HepG2 (cell line): ENCODE data around the gene NOL11.

Experiments
- ATF3 ChIP-seq: sonication (generic); formaldehyde crosslinking; IDR thresholded peaks from 2 replicates; pipeline ENCODE4 v1.4.0; 2020; ENCODE audit warnings: missing genetic modification reagents
- CTCF ChIP-seq: sonication (generic); formaldehyde crosslinking; IDR thresholded peaks from 2 replicates; pipeline ENCODE4 v1.5.0; 2020; ENCODE audit warnings: mild to moderate bottlenecking, missing genetic modification reagents, moderate library complexity
- FOXK1 ChIP-seq: sonication (generic); formaldehyde crosslinking; IDR thresholded peaks from 2 replicates; pipeline ENCODE4 v1.4.0; 2020; ENCODE audit warnings: low read depth, missing genetic modification reagents, borderline replicate concordance
- FOXP1 ChIP-seq, 2 experiments: fragments of 450-650 bp in 1 of 2; IDR thresholded peaks; 2 replicates each; pipeline ENCODE4 v1.6.1; 2017 to 2018; ENCODE audit warnings: antibody characterized with exemption in 1 of 2
- GATAD2A ChIP-seq: IDR thresholded peaks from 2 replicates; pipeline ENCODE4 v1.6.1; 2016
- HNRNPL ChIP-seq: fragments of 200-400 bp; formaldehyde crosslinking; IDR thresholded peaks from 2 replicates; pipeline ENCODE4 v1.6.1; 2017; ENCODE audit warnings: mild to moderate bottlenecking, low read depth, low read length
- MBD4 ChIP-seq: IDR thresholded peaks from 2 replicates; pipeline ENCODE4 v1.6.1; 2012; ENCODE audit warnings: low read length, inconsistent platforms, borderline replicate concordance
- PHF20 ChIP-seq: sonication (generic); formaldehyde crosslinking; IDR thresholded peaks from 2 replicates; pipeline ENCODE4 v1.5.0; 2020; ENCODE audit warnings: mild to moderate bottlenecking, missing genetic modification reagents
- RAD51 ChIP-seq: fragments of 450-650 bp; IDR thresholded peaks from 2 replicates; pipeline ENCODE4 v1.6.1; 2016; ENCODE audit warnings: borderline replicate concordance
- ZNF335 ChIP-seq: sonication (generic); formaldehyde crosslinking; IDR thresholded peaks from 2 replicates; pipeline ENCODE4 v1.4.0; 2020; ENCODE audit warnings: missing genetic modification reagents
- ZNF513 ChIP-seq: sonication (generic); formaldehyde crosslinking; conservative IDR thresholded peaks from 2 replicates; pipeline ENCODE4 v1.5.0; 2020; ENCODE audit warnings: missing genetic modification reagents
- TF ChIP-seq, protein P1 (sequence below): sonication (generic); formaldehyde crosslinking; IDR thresholded peaks from 2 replicates; pipeline ENCODE4 v1.5.1; 2020; ENCODE audit warnings: missing genetic modification reagents, mild to moderate bottlenecking, borderline replicate concordance
- TF ChIP-seq, protein P2 (sequence below): IDR thresholded peaks from 2 replicates; pipeline ENCODE4 v1.6.1; 2016; ENCODE audit warnings: low read depth

- TF ChIP-seq, protein P1, sequence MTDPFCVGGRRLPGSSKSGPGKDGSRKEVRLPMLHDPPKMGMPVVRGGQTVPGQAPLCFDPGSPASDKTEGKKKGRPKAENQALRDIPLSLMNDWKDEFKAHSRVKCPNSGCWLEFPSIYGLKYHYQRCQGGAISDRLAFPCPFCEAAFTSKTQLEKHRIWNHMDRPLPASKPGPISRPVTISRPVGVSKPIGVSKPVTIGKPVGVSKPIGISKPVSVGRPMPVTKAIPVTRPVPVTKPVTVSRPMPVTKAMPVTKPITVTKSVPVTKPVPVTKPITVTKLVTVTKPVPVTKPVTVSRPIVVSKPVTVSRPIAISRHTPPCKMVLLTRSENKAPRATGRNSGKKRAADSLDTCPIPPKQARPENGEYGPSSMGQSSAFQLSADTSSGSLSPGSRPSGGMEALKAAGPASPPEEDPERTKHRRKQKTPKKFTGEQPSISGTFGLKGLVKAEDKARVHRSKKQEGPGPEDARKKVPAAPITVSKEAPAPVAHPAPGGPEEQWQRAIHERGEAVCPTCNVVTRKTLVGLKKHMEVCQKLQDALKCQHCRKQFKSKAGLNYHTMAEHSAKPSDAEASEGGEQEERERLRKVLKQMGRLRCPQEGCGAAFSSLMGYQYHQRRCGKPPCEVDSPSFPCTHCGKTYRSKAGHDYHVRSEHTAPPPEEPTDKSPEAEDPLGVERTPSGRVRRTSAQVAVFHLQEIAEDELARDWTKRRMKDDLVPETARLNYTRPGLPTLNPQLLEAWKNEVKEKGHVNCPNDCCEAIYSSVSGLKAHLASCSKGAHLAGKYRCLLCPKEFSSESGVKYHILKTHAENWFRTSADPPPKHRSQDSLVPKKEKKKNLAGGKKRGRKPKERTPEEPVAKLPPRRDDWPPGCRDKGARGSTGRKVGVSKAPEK (CRISPR knock-in tag): no peak
- TF ChIP-seq FOXK1 (no peak), ZNF513 (CRISPR knock-in tag) (no peak), FOXP1 (IDR thresholded peaks at IDR 0.05) (no peak), FOXP1 (CRISPR knock-in tag; IDR thresholded peaks at IDR 0.05) (no peak), MBD4 (no peak), GATAD2A (no peak), RAD51 (no peak), ATF3 (CRISPR knock-in tag) (no peak), CTCF (CRISPR knock-in tag) (no peak), PHF20 (no peak), HNRNPL (no peak), ZNF335 (no peak)
- TF ChIP-seq, protein P2, sequence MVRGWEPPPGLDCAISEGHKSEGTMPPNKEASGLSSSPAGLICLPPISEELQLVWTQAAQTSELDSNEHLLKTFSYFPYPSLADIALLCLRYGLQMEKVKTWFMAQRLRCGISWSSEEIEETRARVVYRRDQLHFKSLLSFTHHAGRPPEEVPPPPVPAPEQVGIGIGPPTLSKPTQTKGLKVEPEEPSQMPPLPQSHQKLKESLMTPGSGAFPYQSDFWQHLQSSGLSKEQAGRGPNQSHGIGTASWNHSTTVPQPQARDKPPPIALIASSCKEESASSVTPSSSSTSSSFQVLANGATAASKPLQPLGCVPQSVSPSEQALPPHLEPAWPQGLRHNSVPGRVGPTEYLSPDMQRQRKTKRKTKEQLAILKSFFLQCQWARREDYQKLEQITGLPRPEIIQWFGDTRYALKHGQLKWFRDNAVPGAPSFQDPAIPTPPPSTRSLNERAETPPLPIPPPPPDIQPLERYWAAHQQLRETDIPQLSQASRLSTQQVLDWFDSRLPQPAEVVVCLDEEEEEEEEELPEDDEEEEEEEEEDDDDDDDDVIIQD: no peak
Measured at GRCh38 chr17:67672592-67673335, 45.0 kb upstream of the NOL11 start.
